ENCODE measurements around the gene NUCKS1. TPM values are rescaled to one million over a fixed set of nuclear protein-coding genes. Genes with fewer than 3 reads are reported as not detected.

Gene NUCKS1
- total RNA-seq, 2 donors from 2014 or later = 117 to 123 TPM

GRCh38 chr1:205741681-205742080, 8.3 kb downstream of the NUCKS1 start:
- Histone ChIP-seq H3K9me3 (no peaks in the 10 kb centered on the region), H3K4me3 (no peak overlapping the region), H3K36me3 (no peaks in the 10 kb centered on the region), H3K4me1 (peaks cover 3% of the 10 kb centered on the region), H3K27ac (no peak overlapping the region), H3K27me3 (no peaks in the 10 kb centered on the region), H3K9ac (ENCODE audit: low read depth in 2 of 2, low read length in 2 of 2) (no peak overlapping the region)
- DNase-seq = no peak
- TF ChIP-seq, protein P1, sequence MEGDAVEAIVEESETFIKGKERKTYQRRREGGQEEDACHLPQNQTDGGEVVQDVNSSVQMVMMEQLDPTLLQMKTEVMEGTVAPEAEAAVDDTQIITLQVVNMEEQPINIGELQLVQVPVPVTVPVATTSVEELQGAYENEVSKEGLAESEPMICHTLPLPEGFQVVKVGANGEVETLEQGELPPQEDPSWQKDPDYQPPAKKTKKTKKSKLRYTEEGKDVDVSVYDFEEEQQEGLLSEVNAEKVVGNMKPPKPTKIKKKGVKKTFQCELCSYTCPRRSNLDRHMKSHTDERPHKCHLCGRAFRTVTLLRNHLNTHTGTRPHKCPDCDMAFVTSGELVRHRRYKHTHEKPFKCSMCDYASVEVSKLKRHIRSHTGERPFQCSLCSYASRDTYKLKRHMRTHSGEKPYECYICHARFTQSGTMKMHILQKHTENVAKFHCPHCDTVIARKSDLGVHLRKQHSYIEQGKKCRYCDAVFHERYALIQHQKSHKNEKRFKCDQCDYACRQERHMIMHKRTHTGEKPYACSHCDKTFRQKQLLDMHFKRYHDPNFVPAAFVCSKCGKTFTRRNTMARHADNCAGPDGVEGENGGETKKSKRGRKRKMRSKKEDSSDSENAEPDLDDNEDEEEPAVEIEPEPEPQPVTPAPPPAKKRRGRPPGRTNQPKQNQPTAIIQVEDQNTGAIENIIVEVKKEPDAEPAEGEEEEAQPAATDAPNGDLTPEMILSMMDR (IDR thresholded peaks at IDR 0.05) = no peak
- intact Hi-C loops (cut with DNase I) = no loop called here

GRCh38 chr1:205739348-205740160, 10.4 kb downstream of the NUCKS1 start:
- H3K4me1 ChIP-seq = peaks cover 3% of the 10 kb centered on the region
- H3K9ac ChIP-seq (ENCODE audit: low read depth in 2 of 2, low read length in 2 of 2) = no peak overlapping the region
- intact Hi-C loops (cut with DNase I) = no loop called here
- no peaks in the 10 kb centered on the region for H3K36me3 ChIP-seq
- H3K4me3 ChIP-seq = no peak overlapping the region
- H3K9me3 ChIP-seq = no peaks in the 10 kb centered on the region
- no peak overlapping the region for H3K27ac ChIP-seq
- no peak for DNase-seq
- TF ChIP-seq, protein P1 (IDR thresholded peaks at IDR 0.05) = no peak
- H3K27me3 ChIP-seq = no peaks in the 10 kb centered on the region

- Histone ChIP-seq H3K9ac (ENCODE audit: low read depth in 2 of 2, low read length in 2 of 2) (no peak overlapping the region), H3K9me3 (no peaks in the 10 kb centered on the region), H3K4me3 (no peak overlapping the region), H3K27me3 (no peaks in the 10 kb centered on the region), H3K4me1 (no peaks in the 10 kb centered on the region), H3K27ac (no peak overlapping the region), H3K36me3 (no peaks in the 10 kb centered on the region)
- no peak for DNase-seq
- intact Hi-C loops (cut with DNase I) = no loop called here
- TF ChIP-seq, protein P1 (IDR thresholded peaks at IDR 0.05) = no peak
These were observed 14.8 kb downstream of the NUCKS1 start for GRCh38 chr1:205735218-205735617.

GRCh38 chr1:205733438-205734175, 16.4 kb downstream of the NUCKS1 start:
- intact Hi-C loops (cut with DNase I) = no loop called here
- H3K4me1 ChIP-seq = no peaks in the 10 kb centered on the region
- no peak for DNase-seq
- H3K27me3 ChIP-seq = no peaks in the 10 kb centered on the region
- no peak overlapping the region for H3K9ac ChIP-seq (ENCODE audit: low read depth in 2 of 2, low read length in 2 of 2)
- TF ChIP-seq, protein P1 (IDR thresholded peaks at IDR 0.05) = no peak
- no peaks in the 10 kb centered on the region for H3K36me3 ChIP-seq
- H3K9me3 ChIP-seq = no peaks in the 10 kb centered on the region
- no peak overlapping the region for H3K4me3 ChIP-seq
- H3K27ac ChIP-seq = no peak overlapping the region

GRCh38 chr1:205729945-205730610, 19.9 kb downstream of the NUCKS1 start:
- no peaks in the 10 kb centered on the region for H3K27me3 ChIP-seq
- TF ChIP-seq, protein P1 (IDR thresholded peaks at IDR 0.05) = no peak
- H3K36me3 ChIP-seq = no peaks in the 10 kb centered on the region
- H3K9ac ChIP-seq (ENCODE audit: low read depth in 2 of 2, low read length in 2 of 2) = no peak overlapping the region
- intact Hi-C loops (cut with DNase I) = no loop called here
- H3K4me1 ChIP-seq = no peaks in the 10 kb centered on the region
- no peak overlapping the region for H3K4me3 ChIP-seq
- H3K9me3 ChIP-seq = no peaks in the 10 kb centered on the region
- no peak for DNase-seq
- no peak overlapping the region for H3K27ac ChIP-seq
